GM11168 (cell line): ENCODE data around the gene ARHGAP45.
"Not testable (repeated sequence)": the region's sequence is repeated elsewhere in the genome, so short reads cannot be mapped to it uniquely, and the experiment has no call there.

Experiments
- in situ Hi-C: fragments of 300-500 bp; cut with MboI; formaldehyde crosslinking; loops from one replicate; pipeline ENCODE4 v1.12.0; 2022; ENCODE audit warnings: low sequenced_read_pairs; ENCODE audit not compliant: unreplicated experiment

The ARHGAP45 gene

GRCh38 chr19:1125601-1126467, 58.9 kb downstream of the ARHGAP45 start:
- in situ Hi-C loops, result no loop called here

DNA sequence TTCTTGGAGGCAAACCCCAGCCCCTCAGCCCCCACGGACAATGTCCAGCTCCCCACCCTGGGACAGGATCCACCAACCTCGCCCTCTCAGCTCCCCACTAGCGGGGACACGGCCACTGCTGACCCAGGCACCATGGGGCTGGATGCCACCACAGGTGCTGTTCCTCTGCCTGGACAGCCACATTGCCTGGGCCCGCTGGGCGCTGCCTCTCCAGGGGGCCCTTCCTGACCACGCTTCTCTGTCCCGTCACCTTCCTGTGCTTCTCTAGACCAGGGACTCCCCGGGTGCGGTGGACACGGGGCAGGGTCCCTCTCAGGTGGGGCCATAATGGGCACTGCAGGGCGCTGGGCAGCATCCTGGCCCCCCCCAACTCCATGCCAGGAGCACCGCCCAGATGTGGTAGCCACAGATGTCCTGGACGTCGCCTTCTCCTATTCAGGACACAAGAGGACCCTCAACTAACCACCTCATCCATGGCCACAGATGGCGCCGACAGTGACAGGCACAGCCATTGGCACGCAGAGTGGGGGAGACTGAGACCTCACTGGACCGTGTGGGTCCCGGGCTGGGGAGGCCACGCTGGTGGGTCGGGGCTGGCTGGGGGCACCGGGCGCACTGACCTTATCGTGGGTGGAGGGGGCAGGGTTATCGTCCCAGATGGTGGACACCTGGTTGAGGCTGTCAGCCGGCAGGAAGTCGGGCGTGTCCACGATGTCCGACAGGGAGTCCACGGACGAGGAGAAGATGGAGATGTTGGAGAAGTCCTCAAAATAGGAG, 60.2 kb downstream of the ARHGAP45 start:
- in situ Hi-C loops, result no loop called here

DNA sequence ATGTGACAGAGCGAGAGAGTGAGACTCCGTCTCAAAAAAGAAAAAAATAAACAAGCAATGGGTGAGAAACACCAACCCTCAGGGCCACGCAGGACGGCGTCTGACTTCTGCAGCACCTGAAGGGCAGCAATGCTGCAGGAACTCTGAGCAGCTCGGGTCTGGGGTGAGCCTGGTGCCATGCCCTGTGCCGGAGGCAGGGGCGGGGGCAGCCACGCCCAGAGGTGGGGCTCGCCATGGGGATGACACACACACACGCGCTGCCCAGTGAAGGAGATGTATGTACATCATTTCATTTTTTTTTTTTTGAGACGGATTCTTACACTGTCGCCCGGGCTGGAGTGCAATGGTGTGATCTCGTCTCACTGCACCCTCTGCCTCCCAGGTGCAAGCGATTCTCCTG, 61.1 kb downstream of the ARHGAP45 start:
- in situ Hi-C loops, result no loop called here

GRCh38 chr19:1129084-1129483, 62.1 kb downstream of the ARHGAP45 start:
- in situ Hi-C loops, result not testable (repeated sequence)

- in situ Hi-C loops, result no loop called here
Measured at GRCh38 chr19:1129535-1129934, 62.6 kb downstream of the ARHGAP45 start.

DNA sequence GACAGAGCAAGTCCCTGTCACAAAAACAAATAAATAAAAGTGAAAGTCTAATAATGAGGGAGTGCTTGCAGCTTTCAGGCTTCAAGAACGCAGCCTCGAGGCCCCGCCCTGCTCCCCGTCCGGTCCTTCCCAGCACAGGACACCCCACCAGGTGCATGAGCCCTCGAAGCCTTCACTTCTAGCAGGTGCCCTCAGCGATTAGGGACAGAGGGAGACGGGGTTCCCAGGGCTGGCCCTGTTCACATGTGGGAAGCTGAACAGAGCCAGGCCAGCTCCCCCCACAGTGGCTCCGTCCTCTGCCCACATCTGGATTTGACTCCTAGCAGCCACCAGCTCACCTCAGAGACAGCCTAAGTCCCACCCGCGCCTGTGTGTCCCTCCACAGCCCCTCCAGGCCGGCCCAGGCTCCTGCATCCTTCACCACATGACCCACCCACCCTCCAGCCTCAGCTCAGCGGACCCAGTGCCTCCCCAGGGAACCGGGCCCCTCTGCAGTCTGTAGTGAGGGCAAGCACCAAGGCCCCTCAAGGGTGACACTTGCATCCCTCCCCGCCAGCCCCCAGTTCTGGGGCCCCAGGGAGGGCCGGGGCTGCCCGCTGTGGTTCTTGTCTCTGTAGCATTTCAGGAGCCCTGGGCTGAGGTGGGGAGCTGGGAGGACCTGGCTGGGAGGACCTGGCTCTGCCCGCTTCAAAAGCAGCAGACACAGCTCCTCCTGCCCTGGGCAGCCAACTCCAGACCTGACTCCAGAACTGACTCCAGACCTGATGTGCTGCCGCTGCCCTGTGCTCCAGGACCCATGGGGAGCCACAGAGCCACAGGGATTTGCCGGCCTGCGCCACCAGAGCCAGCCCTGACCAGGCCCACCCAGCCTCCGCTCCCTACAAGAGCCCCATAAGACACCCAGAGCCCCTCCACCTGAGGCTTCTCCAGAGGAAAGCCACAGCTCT, 64.1 kb downstream of the ARHGAP45 start:
- in situ Hi-C loops, result no loop called here

GRCh38 chr19:1131718-1132551, 65.0 kb downstream of the ARHGAP45 start:
- in situ Hi-C loops, result no loop called here

DNA sequence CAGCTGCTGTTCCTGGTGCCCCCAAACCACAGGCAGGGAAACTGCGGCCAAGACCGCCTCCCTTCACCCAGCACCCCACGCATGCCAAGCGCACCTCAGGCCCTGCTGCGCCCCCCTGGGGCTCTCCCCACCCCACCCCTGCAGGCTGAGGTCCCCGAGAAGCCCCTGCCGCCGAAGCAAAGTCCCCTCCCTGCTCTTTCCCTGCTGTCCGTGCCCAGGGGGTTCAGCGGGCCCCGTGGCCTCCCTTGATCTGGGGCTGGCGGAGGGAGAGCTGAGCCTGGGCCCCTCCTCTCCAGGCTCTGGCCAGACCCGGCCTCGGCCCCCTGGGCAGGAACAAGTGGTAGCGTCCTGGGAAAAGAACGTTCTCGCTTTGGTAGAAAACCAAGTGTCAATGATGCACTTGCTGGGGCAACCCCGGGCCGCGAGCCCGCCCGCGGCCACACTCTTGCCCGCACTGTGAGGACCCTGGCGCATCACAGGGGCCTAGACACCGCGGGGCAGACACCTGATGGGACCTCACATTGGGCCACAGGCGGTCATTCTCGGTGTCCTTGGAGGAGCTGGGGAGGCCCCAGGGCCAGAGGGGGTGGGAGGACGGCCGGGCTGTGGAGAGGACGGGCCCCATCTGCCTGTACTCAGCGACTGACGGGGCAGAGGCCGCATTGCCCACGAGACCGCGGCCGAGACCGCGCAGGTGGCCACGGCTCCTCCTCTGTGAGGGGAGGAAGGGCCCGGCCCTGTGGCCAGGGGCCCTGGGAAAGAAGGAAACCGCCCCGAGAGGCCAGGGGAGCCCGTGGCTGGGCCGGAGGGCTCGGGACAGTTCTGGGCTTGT, 65.8 kb downstream of the ARHGAP45 start:
- in situ Hi-C loops, result no loop called here

GRCh38 chr19:1133471-1133929, 66.5 kb downstream of the ARHGAP45 start:
- in situ Hi-C loops, result no loop called here

GRCh38 chr19:1134431-1134830, 67.5 kb downstream of the ARHGAP45 start:
- in situ Hi-C loops, result no loop called here

- in situ Hi-C loops, result no loop called here
Measured at GRCh38 chr19:1135454-1135853, 68.5 kb downstream of the ARHGAP45 start.

DNA sequence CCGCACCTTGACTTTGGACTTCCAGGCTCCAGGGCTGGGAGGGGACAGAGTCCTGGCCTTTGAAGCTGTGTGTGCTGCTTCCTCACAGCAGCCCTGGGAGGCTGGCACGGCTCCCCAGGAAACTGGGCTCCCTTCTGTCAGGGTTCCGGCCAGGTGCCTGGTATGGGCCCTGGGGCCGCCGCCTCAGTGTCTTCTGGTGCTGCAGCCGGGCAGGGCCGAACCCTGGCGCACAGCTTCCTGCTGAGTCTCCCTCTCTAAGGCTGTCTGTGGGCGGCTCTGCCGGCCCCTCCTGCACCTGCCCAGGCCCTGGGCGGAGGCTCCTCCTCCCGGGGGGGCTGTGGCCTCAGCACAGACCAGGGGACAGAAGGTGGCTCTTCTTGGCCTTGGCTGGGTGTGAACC, 69.2 kb downstream of the ARHGAP45 start:
- in situ Hi-C loops, result no loop called here
